ENCODE data around the gene C2CD4D.

The C2CD4D gene

DNA sequence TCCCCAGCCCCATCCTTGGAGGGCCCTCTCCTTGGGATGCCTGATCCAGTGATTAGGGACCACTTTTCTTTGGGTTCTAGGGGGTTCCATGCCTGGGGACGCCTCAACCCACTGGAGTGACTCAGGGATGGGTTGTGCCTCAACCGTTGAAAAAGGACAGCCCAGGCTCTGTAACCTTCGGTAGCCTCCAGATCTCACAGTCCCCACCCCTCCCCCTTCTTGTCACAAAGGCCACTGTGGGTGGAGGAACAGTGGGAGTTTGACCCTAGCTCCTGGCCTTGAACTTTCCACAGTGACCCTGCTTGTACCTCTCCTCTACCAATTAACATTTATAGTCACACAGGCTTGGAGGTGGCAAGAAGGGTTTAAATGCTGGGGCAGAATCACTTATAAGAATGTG is 5.4 kb downstream of the C2CD4D start:
- no peak for DNase-seq (ENCODE audit: low read depth in 2 of 2)

DNA sequence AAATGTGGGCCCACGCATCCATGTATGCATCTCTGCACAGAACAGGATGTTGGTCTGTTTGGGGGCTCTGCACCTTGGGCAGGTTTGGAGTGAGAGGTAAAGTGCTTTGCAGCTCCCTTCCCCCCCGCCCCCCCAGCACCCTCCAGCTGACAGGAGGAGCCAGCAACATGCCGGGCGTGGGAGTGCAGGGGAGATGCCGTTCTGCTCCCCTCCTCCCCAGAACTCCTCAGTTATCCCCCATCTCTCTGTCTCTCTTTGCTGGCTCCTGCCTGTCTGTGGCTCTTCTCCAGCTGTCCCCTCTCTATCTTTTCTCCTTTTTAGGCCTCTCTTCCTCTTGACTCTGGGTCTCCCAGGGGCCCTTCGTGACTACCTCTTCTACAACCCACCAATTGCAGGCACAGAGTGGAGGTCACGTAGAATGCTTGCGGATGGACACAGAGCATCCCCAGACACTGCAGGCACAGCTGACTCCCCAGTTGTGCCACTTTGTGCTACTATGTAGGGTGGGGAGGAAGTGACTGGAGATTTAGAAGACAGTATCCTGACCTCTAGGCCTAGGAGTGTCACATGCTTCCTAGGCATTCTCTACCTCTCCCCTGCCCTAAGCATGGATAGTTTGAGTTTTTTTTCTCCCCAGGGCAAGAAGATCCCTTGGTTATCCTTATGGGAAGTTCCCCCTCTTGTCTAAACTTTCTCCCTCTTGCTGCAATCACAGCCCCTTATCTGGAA is 6.3 kb downstream of the C2CD4D start:
- no peak for DNase-seq (ENCODE audit: low read depth in 2 of 2)

DNA sequence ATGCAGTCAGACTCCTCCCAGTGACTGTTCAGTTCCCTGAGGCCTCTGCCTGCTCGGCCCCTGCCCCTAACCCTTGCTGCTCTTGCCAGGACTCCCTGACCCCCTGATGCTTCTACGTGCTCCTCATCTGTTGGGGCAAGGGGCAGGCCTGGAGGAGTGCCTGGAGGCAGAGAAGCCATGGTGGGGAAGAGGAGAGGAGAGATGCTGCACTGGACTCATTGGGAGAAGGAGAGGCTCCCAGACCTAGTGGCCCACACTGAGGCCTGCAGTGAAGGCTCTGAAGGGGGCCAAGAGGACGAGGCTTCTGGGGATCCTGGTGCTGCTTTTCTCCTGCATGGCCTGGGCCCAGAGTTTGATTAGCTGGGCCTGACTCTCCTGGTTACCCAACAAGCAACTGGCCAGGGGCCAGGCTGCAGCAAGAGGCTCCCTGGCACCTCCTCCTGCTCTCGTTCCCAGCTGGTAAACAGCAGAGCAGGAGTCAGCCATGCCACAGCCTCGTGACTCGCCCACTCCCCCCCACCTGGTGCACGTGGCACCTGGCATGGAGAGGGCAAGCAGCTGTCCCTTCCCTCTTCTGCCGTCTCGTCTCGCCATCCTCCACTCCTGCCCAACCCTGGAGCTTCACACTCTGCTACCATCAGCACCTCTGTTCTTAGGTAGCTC is 7.2 kb downstream of the C2CD4D start:
- DNase-seq (ENCODE audit: low read depth in 2 of 2), result no peak

DNA sequence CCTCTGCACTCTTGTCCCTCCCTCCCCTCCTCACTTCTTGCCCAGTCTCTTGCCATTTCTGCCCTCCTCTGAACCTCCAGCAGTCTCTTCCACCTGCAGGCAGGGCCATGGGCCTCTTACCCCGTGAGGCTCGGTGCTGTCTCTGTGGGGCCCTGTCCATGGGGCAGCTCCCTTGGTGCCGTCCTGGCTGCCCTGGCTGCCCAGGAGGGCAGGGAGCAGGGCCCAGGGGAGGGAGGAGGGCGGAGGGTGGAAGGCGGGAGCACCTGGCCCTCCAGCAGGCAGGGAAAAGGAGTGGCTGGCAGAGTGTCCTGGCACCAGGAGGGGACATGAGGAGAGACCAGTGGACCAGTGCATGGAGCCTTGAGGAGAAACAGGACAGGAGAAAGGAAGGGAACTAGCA is 8.0 kb downstream of the C2CD4D start, which contains the start of gene RORC:
RORC (minus strand) TSS at position 198 of the 400 bp plus-strand sequence; CDS start at position 160, 38 bp downstream.
- DNase-seq (ENCODE audit: low read depth in 2 of 2), result no peak

DNA sequence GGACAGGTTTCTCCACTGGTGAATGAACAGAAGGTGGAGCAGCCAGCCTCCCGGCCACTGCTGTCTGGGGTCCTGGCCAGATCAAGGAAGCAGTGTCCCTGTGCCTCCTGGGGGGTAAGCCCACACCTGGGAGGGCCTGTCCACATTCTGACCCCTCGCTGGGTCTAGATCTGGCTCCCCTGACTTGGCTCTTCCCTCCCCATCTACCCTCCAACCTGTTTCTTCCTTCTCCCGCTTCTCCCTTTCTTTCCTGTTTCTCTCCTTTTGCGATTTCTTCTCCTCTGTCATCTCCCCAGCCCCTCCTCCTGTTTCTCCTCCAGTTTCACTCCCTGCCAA is 8.4 kb downstream of the C2CD4D start:
- DNase-seq (ENCODE audit: low read depth in 2 of 2), result no peak

DNA sequence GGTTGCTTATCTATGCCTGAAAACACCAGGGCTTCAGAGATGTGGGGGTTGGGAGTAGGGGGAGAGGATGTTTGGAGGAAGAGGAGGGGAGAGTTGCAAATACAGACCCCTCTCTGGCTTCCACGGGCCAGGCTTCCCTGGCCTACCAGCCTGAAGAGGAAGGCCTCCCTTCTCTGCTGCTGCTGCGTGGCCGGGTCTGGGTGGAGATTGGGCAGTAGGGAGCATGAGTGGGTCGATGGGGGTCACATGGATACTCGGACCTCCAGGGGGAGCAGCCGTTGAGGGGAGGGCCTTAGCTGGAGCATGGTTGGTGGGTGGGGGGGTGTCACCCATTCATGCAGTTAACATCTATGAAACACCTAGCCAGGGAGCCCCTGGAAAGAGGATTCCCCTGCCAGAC is 9.6 kb downstream of the C2CD4D start:
- DNase-seq (ENCODE audit: low read depth in 2 of 2), result no peak

DNA sequence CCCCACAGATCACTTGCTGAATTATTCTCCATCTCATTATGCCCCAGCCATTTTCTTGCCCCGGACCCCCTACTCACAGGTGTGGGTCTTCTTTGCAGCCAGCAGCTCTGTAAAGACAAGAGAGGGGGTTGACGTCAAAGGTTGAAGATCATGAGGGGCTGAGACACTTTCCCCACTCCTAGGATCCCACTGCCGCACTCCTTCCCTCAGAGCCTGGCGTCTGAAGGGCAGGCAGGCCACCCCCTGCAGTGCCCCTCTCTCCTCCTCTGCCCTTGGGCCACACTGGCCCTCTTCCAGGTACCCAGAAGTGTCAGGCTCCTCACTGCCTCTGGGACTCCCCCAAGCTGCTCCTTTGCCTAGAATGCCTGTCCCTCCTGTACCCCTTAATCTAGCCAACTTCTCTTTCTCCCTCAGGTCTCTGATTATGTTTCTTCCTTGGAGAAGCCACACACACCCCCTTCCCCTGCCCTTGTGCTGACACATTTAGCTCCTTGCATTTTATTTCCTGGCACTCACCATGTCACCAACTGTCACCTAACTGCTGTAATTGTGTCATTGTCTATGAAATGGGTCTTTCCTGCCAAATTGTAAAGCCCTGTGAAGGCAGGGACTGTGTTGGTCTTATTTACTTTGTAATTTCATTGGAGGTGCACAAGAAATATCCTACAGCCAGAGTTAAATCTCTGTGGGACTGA is 10.1 kb downstream of the C2CD4D start:
- DNase-seq (ENCODE audit: low read depth in 2 of 2), result no peak

DNA sequence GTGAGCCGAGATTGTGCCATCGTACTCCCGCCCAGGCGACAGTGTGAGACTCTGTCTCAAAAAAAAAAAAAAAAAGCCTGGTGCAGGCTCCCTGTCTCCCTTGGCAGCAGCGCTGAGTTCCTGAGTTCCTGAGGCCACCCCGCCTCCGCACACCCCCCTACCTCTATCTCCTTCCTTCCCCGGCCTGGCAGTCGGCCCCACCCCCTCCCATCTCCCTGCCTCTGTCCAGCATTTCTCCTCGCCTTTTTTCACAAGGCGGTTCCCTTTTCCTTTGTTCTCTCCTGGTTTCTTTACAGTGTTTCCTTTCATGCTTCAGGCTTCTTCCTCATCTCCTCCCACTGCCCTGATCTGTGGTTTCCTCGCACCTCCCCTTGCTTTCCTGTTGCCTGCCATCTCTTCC is 10.7 kb downstream of the C2CD4D start:
- no peak for DNase-seq (ENCODE audit: low read depth in 2 of 2)

DNA sequence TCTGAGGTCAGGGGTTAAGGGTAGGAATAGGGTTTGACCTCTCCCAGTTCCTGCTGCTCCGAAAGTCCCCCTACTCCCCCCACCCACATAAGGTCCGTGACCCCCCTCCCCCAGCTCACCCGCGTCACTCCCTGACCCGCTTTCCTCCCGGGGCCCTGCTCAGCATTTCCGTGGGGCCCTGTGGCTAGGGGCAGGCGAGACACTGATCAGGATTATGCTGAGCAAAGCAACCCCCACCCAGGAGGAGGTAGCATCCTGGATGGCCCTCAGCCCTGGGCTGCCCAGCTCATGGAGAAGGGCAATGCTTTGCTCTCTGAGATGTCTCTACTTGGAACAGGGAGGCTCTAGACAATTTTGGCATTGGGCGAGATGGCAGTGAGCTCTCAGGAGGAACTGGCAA is 11.8 kb downstream of the C2CD4D start:
- no peak for DNase-seq (ENCODE audit: low read depth in 2 of 2)

DNA sequence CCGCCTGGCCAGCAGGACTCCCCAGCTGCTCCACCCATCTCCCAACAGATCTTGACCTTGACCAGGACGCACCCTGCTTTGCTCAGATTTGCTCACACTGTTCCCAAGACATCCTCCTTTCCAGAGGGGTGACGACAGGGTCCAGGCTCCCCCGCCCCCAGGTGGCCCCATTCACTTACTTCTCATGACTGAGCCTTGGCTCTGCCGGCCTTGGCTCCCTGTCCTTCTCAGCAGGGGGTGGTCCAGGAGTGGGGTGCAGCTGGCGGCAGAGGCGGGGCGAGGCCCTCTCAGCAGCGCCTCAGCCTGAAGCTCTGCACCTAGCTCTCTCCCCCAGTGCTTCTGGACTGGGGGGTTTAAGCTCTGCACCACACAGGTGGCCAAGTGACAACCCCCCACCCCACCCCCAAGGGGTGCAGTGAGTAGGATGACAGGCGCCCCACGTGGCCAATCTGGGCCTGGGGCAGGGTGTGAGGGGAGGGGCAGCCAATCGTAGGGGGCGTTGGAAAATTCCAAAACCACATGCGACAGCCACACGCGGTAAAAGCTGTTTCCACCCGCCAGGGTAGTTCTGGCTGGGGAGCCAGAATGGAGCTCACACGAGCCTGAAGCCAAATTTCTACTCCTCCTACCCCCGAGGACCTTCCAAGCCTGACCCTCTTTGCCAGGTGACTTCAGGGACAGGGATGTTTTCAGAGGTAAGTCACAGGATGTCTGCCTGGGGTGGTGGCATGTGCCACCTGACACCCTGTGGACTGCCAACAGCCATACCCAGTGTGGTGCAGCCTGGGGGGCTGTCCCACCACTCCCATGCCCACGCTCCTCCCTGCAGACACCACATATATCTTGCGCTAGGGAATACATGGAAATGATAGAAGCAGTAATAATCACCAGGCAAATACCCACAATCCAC is 13.6 kb downstream of the C2CD4D start:
- peak in 1 of 2 donors; percentile 49 for DNase-seq (ENCODE audit: low read depth in 2 of 2)

DNA sequence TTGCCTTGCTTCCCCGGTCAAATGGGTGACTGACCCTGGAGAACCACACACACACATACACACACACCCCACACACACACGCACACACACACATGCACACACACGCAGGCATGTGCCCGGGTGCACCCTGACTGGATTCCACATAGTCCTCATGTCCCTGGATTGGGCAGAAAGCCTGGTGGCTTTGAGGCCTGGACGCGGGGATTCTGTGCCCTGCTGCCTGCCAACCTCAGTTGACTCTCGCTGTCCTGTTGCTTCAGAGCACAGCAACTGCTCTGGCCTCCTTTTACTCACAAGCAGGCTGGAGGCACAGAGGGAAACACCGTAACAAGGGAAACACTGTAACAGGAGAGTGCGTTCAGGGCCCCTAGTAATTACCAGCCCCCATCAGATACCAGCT is 14.4 kb downstream of the C2CD4D start:
- no peak for DNase-seq (ENCODE audit: low read depth in 2 of 2)

DNA sequence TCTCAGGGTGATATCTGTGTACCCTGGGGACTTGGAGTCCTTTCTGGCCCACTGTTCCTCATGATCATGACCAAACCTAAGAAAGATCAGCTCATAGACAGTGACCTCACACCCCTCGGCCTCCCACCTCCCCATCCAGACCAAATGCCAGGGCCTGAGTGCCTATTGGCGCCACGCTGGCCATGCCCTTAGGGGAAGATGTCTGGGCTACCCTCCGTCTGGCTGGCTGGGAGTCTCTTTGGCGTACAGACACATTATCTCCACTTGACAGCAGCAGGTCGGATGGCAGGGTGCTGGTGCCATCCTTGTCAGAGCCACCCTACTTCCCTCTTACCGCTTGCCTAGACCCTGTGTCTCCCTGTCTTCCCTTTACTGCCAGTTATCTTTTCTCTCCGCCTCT is 16.4 kb downstream of the C2CD4D start:
- DNase-seq (ENCODE audit: low read depth in 2 of 2), result no peak

DNA sequence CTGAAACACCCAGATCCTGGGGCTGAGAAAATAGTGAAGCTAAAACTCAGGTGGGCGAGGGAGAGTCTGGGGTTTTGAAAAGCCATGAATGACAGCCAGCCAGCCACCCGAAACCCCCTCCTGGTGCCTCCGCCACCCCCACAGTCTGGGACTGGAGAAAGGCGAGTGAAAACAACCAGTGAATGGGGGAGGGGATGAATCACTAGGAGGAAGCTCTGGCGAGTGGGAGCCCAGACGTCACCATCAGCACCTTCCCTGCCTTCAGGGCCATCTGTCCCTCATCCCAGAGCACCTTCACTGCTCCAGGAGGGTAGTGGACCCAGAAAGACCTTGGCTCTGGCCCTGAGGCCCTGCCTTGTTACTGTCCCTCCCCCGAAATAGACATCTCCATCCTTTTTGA is 17.2 kb downstream of the C2CD4D start:
- peak in 1 of 2 donors; percentile 54 for DNase-seq (ENCODE audit: low read depth in 2 of 2)

DNA sequence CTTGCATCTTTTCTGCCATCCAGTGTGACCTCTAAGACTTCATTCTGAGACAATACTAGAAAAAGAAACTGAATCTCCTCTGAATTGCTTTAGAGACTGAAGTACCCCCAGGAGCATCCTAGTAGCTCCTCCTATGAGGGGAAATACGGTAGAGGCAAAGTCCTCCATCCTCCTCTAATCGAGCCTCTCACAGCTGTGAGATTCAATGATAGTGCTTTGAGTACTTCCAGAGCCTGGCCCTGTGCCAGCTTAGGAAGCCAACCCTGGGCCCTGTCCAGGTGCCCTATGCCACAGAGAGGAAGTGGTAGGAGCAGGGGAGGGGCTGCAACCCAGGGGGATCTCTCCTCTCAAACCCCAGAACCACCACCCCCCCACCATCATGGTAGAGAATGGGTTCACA is 18.7 kb downstream of the C2CD4D start:
- no peak for DNase-seq (ENCODE audit: low read depth in 2 of 2)

DNA sequence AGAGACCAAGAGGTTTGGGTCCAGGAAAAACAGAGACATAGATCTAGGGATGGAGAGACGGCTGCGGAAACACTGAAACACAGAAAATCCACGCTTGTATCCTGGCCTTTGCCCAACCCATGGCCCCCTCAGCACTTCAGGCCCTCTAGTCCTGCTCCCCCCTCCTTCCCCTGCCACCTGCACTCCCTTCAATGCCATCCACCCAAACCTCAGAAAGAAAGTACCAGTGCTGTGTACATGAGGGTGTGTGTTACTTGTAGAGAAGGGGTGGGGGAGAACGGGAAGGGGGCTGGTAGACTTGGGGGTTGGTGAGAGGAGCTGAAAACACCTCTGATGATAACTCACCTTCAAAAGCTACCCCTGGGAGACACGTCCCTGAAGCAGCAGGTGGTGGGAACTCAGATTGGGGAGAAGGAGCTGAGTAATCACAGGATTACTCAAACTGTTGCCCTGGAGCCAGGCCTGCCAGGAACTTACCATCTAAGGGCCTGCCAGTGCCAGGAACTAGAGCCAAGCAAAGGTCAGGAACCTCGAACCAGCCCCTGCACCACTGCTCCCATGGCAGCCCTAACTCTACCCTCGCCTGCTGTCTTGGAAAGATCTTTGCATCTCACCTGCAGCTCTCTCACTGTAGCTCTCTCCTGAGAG is 19.5 kb downstream of the C2CD4D start:
- no peak for DNase-seq (ENCODE audit: low read depth in 2 of 2)

DNA sequence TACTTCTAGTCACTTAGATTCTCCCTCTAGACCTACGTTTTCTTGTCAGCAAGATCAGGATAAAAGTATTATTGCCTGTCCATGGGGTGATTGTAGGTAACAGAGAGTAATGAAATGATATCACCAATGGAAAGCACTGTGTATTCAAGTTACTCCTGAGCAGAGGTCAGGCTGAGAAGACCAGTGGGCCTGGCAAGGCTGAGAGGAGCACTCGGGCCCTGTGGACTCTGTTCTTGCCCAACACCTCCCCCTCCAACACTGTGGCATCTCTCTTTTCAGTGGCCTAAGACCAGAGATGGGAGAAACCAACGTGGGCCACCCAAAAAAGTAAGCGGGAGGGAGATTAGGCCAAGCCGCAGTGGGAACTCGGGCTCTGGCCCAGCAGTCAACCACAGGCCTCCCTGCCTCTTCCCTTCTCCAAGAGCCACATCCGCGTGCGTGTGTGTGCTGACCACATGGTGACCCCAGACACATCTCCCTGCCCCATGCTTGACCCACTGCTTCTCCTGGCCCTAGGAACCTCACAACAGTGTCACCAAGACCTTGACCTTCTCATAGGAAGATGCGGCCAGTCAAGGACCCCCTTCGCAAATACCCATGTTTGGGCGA is 20.3 kb downstream of the C2CD4D start:
- DNase-seq (ENCODE audit: low read depth in 2 of 2), result no peak

DNA sequence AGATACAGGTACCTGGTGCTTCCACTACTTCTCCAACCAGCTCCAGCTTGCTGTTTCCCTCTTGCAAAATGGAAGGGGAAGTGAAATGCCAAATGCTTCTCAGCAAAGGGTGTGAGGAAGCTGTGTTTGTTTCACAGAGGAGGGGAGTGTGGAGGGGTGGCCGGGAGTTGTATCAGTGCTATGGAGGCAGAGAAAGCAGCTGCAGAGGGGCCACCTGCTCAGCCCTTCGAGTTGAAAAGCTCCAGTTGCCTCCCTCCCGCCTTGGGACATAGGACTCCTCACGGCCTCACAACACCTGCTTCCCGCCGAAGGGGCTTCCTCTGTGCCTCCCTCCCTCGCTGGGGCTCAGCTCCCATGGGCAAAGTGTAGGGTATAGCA is 22.3 kb downstream of the C2CD4D start:
- DNase-seq (ENCODE audit: low read depth in 2 of 2), result no peak

DNA sequence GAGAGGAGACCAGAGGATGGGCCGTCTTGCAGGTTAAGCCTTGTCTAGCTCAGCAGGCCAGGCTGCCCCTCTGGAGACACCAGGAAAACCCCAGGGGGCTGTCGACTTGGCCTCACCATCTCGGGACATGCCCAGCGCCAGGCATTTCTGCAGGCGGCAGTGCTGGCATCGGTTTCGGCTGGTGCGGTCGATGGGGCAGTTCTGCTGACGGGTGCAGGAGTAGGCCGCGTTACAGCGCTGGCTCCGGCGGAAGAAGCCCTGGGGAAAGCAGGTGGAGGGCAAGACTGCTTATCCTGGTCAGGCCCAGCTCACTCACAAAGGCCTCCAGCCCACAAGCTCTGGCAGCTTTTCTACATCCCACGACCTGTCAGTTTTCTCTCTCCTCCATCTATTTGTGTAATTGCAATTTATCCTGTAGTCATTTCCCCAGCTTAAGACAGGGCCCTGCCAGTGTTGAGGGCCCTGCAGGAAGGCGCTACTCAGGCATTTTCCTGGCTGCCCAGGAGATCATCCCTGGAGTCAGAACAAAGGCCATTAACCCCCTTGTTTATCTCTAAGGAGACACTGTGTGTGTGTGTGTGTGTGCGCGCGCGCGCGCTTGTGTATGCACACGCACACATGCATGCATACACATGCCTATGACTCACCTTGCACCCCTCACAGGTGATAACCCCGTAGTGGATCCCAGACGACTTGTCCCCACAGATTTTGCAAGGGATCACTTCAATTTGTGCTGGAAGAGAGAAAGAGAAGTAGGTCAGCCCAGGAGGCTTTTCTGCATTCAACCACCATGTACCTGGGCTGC is 22.9 kb downstream of the C2CD4D start:
- no peak for DNase-seq (ENCODE audit: low read depth in 2 of 2)

DNA sequence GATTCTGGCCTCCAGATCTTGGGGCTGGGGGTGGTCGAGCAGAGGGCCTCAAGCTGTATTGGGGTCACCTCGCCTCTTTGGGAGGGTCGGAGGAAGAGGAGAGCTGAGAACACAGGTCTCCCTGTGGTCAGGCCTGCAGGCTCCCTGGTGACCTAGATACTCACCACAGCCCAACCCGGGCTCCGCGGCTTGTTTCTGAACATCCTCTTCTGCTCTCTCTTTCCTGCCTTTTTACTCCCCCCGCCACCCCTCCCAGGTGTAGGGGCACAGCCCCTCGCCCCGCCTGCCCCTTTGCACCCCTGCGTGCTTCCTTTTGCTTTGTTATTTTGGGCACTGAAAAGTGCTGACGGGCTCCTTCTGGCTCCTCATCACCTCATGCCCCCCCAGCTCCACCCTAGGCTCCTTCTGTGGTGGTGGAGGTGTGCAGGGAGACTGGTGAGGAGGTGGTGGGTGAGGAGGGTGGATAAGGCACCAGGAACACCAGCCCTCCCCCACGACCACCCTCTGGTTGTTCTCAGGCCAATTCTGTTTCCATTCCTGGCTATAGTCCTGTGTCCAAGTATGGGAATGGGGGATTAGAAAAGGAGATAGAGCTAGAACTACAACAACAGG is 23.8 kb downstream of the C2CD4D start:
- DNase-seq (ENCODE audit: low read depth in 2 of 2), result no peak

Measured in stimulated activated CD4-positive, alpha-beta T cell treated with anti-CD3 and anti-CD28 coated beads, Interleukin-1b, Interleukin-23, amount 100 ng/mL, for 4 hours (primary cell).